GM19043 (cell line): ENCODE measurements around the gene VSIG1.

ENCODE experiments used
- ATAC-seq: cut with Tn5 transposase; IDR thresholded peaks from one replicate; pipeline ENCODE4 v1.9.1; 2021; ENCODE audit warnings: low read depth; ENCODE audit not compliant: unreplicated experiment

VSIG1 gene

GRCh38 chrX:108127152-108127551 lies 82.3 kb downstream of the VSIG1 start:
- ATAC-seq: no peak
